HG02759 (cell line): Measurements from ENCODE around the gene PBX1.

Source experiments
- ATAC-seq: cut with Tn5 transposase; IDR thresholded peaks from one replicate; pipeline ENCODE4 v1.9.1; 2021; ENCODE audit warnings: mild to moderate bottlenecking, moderate library complexity; ENCODE audit not compliant: unreplicated experiment

Gene PBX1

DNA sequence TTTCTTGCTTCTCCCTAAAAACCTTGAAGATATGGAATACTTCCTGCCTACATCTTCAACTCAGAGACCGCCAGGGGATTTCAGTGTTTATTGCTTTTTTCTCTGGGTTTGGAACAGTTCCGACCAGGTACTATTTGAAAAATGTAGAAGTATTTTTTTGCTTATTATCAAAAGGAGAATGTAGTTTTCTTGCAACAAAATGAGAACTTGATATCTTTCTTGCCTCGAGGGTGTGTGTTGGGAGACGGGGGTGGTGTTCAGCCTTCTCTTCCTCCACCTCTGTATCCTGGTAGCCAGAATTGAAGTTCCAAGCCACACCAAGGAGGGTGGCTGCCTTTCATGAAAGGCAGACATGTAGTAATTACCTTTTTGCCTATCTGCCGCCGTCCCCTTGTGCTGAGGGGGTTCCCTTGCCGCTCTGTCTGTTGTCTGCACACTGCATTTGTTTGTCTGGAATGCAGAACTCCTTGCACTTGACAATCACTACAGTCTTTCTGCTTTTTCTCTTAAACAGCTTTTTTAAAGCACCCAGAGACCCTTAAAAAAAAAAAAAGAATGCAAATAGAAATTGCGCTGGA is 212.1 kb downstream of the PBX1 start:
- no peak for ATAC-seq

DNA sequence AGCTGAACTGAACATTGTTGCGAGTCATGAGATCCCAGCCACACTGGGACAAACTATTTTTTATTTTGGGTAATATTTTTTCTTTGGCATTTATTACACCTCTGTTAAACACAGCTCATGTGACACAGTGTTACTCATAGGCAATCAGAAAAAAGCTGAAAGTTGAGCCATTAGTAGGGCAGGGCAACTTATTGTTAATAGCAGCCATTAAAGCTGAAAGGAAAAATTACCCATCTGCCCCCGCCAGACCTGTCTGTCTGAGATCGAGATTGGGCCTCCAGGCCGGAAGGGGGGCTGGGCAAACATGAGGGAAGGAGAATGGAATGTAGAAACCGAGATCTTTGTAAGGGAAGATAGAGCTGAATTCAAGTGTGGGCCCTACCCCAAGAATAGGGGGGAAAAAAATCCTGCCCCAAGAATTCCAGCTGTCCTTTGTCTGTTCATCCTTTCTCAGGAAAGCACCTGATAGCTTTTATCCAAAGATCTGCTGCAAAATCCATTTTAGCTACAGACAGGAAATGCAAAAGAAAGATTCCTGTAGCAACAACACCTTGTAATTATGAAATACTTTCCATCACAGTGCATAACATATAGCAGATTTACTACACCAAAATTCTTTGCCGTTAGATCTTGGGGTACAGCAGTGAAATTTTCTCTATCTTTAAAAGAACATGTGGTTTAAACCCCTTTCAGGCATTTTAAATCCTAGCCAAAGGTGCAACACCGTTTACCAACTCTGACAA is 212.8 kb downstream of the PBX1 start:
- no peak for ATAC-seq

DNA sequence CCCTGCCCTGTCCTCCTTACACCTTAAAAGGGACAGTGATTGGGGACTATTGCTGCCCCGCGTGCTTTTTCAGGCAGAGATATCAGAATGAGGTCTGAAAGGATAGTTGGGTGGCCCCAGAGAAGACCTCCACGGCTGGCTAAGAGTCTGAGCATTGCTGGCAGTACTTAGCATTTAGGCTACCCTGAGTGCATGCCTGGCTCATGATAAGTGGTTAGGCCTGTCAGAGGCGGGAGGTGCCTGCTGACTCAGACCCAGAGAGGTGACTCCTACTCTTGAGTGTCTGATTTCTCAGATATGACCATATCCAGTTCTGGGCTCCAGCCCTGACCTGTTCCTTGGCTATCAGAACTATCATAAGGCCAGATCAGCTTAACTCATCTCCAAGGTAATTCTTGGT is 213.7 kb downstream of the PBX1 start:
- ATAC-seq: peak; percentile 95

DNA sequence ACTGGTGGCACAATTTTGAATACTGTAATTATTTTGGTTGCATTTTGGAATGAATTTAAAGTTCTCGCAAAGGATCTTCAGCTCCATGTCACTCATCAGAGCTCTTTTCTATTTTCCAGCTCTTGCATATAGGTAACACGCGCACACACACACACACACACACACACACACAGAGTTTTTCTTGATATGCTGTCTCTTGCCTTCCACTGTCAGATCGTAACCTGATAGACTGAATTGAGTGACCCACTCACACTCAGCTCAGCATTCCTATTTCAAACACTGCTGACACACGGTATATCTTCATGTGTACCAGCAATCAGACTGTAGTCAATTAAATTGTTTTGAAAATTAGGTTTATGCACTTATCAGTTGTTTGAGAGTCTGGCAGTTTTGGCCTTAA is 214.1 kb downstream of the PBX1 start:
- no peak for ATAC-seq

DNA sequence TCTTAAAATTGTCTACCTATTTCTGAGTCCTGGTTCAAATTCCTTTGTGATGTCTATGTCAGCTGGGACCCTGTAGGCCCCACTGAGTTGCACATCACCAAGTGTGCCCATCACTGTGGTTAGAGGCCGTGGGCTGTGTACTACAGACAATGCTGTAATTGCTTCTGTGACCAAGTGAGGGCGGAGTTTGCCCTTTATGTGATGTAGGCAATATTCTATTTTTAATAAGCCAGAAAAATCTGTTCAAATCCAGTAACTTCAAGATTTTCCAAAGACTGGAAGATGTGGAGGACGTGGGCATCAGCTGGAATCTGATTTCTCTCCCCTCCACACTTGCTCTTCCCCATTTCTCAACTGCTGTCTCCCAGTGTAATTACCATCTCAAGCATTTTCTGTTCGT is 215.4 kb downstream of the PBX1 start:
- no peak for ATAC-seq

DNA sequence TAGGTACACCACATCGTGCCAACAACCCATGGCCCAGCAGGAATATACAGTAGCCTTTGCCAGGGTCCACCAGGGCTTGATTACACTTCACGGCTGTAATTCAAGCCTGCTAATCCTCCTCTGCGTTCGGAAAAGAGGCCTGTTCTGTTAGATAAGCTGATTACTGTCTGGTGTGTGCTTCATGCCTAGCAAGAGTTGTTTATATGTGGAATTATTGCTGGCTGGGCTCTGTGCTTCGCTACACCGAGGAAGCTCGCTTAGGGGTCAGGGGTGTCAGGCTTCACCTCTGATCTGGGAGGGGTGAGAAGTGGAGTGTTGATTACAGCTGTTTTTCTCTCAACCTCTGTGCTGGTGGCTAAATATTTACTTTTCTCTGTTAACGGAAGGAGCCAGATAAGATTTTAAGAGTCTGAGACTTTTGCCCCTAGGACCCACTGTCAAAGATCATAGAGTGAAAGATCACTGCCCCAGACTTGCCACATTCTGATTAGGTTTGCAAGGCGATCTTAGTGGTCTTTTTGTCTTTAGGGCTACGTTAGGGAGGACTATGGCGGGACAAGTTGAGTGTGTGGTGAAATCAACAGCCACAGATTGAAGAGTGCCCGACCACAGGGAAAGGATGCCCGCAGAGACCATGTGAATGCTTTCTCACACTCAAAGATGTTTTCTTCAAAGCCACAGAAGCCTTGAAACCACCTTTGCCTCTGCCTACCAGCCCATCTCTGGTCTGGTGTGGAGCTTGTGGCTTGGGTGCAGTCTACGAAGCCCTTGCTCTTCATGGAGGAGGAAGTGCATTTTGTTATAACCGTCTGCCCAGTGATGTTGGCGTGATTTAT is 216.1 kb downstream of the PBX1 start:
- no peak for ATAC-seq

DNA sequence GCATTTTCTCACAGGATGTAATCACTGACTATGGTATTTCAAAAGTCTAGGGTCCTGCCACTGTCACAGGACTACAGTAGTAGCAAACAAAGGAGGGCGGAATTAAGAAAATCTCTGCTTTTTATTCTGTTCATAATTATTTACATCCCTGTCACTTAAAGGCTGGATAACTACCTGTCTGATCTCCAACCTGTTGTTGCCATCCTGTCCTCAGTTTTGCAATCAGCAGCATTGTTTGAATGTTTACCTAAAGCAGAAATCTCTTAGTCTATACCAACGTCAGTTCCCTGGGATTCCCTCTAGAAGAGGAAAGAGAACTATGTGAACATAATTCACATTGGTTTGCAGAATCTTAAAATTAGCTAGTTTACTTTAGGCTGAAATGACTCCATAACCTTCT is 218.5 kb downstream of the PBX1 start:
- no peak for ATAC-seq

DNA sequence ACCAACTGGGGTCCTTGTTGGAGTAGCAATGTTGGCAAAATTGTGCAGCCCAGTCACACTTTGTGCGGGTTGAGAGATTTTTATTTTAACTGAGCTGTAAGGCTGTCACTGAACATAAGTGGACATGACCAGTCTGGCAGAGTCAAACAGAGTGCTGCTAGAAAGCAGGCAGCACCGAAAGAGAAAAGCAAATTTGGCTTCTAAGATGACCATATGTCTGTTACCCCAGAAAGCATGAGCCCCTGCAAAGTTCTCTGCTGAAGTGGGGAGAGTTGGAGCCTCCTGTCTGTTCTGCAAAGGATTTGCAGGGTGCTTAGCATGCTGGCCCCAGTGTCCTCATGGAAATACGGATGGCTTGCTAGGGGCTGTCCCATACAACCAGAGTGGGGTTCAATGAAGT is 220.4 kb downstream of the PBX1 start:
- no peak for ATAC-seq

DNA sequence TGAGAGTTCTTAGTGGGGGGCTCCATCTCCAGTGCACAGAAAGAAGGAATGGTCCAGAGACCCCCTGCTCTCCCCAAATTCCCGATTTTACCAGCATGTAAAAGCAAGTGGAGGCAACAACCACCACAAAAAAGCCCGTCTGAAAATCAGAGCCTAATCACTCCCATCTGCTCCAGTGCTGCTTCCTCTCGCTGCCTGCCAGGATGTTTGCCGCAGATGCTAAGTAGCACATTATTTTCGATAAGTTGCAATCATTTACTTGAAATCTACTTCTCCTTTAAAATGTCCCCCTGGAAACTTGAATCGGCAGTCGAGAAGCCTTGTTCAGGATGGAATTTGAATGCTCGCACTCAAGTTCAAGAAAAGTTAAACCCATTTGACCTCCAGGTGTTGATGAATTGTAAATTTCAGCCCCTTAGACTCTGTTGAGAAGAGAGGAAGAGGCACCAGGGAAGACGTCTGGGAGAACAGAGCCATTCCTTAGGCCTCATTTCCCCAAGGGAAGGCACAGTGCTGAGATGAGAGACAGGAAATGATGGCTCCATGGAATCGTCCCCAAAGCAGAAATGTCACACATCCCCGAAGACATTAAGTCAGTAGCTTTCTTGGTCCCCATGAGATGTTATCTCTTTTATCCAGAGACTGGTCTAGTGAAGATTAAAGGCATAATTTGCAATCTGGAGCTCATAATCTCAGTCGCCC is 221.3 kb downstream of the PBX1 start:
- no peak for ATAC-seq

DNA sequence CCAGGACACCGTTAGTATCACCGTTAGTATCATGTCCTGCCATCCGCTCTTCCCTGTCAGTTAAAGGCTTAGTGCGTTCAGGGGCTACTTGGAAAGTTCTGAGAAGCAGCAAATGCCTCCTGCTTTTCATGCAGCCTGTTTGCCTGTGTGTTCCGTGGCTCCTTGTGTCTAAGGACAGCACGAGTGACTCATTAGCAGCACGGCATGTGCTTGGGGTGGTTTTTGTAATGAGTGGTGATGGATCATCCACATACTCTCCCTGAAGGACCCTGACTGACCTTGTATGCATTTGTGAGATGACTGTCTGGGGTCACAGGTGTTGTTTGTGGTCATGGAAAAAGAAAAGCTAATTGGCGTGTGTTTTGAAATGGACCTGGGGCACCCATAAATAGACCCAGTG is 221.9 kb downstream of the PBX1 start:
- ATAC-seq: no peak

DNA sequence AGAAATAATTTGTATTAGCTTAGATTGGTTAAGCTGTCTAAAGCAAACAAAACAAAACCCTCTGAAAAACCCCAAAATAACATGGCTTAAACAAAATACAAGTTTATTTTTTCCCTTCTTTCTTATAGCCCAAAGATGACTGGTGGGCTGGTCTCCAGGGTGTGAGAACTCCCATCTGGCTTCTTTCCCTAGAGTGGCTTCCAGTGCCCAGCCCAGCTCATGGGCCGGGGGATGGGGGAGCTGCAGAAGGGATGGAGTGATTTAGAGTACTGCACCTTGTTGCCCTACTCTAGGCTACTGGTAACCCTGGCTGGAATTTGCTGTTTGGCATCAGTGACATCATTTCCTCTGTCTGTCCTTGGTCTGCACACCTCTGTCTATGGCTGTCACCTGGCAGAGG is 223.0 kb downstream of the PBX1 start:
- ATAC-seq: no peak

DNA sequence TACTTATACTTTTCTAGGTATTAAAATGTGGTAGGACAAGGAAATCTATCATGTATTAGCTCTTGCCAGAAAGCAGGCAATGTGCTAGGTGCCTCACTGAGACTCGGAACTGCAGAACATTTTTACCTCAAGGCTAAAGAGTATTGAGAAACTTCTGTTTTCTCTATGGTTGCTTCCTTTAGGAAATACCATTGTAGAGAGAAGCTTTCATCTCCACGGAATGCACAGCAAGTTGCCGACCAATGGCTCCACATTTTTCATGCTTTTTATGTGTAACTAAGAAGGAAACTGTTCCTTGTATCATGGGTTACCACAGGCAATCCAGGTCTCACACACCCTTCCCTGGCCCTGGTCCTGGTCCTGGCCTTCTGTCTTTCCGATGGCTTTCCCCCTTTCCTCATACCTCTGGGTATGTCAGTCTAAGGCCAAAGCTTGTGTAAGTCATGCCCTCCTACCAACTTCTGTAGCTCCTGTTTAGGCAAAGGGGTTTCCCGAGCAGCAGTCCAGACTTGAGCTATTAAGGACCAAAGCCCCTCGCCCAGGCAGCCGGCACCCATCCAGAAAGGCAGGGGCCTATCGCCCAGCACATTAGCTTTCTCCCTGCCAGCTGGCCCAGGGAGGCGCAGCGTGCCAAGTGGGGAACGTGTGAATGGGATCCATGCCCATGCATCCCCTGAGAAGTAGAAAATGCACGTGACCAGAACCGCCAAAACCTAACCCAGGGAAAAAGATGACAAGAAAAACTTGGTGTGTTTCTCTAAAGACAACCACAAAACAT is 225.0 kb downstream of the PBX1 start:
- no peak for ATAC-seq

DNA sequence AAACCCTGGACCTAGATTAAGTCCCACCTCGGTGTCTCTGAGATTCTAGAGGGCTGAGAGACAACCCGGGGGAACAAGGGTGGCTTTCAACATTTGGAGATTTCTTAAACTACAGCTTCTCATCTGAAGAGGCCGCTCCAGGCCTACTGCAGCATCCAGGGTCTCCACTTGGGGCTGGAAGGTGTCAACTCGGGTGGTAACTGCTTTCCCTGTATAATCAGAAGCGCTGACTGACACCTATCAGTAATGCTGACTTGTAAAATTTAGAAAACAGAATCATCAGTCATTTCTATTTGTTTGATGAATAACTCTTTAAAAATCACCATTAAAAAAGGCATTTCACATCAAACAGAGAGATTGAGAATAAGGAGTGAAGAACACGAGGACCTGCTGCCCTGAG is 226.0 kb downstream of the PBX1 start:
- ATAC-seq: no peak

DNA sequence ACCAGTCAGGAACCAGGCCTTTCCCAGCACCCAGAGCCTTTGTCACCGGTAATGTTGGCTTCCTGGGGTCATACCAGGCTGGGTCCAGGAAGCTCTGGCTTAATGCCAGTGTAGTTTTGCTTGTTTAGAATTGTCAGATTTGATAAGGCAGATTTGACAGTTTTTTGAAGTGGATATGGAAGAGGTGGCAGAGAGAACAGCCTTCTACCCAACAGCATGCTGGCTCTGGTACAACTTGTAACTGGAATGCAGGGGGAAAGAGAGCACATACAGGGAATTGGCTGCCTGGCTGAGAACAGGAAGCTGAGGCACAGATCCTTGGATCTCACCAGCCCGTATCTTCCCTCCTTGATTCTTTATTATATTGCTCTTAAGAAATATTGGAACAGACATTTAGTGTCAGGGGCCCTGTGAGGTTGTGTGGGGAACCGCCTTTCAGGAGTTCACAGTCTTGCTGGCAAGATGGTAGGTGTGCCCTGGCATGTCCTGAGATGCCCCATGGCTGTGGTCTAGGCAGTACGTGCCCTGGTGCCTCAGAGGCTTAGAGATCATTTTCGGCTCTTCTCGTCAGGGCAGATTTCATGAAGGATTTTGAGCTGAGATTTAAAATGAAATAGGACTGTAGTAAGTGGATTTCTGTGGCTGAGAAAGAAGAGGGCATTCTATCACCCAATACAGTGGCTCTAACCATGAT is 227.0 kb downstream of the PBX1 start:
- ATAC-seq: no peak

DNA sequence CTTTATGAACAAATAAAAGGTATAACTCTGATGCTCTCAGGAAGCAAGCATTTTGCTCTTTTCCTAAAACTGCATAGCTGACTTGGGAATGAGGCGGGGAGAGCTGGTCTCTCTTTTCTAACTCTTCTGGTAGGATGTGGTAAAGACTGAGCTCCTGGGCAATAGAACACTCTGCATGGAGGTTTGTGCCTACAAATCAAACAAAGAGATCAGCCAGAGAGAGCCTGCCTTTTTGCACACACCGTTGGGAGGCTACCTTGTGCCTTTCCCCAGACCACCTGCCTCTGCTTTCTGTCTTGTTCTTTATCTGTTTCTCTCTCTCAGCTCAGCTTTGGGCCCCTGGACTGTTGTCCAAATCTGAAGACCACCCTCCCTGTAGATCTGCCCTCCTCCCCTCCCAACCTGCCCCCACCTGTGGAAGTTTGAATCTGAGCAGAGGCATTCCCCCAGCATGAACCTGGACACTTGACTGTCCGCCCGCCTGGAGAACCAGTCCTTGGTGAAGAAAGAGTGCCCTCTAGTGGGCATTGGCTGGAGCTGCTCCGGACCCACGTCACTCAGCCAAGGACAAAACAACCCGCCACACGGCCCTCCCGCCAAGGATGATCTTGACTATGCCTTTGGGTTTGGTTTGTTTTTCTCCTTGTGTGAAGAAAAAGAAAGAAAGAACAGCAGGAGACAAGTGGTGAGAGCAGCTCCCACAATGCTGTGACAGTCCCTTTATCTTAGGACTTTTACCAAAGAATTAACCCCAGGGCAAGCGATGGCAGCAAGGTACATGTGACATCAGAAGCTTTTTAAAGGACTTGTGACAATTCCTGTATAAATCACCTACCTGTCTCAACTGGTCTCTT is 228.2 kb downstream of the PBX1 start:
- peak; percentile 99 for ATAC-seq

DNA sequence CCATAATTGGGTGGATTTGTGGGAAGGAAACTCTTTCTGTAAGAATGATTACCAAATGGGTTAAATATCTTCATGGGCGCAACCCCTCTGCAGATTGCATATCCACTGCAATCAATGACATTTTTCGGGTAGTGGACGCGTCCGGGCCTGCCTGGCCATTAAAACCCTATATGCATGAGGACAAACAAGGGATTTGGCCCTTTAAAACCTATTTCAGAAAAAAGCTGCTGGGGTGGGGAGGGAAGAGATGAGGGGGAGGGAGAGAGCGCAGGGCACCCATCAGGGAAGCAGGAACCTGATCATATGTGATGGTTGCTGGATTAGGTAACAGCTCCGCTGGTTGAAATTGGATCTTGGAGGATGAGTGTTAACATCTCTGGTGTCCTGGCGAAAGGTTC is 228.8 kb downstream of the PBX1 start:
- no peak for ATAC-seq

DNA sequence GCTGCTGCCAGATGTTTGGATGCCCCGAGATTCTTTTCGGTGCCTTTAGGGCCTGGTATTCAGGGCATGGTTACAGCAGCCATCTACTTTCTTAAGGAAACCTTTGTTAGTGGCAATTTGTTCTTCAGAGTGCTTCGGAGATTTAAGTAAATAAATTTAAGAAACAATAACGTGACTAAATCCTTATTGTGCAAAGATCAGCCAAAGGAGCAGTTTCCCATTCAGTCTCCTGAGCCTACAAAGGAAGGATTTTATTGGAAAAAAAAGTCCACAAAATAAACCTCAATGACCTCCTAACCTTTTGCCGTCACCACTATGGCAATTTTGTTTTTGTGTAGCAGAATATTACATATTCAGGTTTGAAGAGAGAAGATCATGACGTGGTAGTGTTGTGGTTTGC is 231.1 kb downstream of the PBX1 start:
- no peak for ATAC-seq

DNA sequence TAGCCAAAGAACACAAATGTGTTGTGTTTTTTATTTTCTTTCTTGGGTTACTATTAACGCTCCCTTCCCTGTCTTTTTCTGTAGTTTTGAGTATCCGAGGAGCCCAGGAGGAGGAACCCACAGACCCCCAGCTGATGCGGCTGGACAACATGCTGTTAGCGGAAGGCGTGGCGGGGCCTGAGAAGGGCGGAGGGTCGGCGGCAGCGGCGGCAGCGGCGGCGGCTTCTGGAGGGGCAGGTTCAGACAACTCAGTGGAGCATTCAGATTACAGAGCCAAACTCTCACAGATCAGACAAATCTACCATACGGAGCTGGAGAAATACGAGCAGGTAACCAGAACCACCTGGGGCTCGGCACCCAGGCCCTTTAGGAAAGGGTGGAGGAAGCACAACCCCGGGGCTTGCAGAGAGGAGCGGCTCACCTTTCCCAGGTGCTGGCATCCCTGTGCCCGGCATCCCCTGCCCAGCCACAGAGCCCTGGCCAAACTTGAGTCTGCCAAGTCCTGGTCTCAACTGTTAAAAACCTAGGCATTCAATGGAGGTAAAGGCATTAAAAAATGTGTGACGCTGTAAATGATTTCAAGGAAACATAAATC is 233.5 kb downstream of the PBX1 start:
- no peak for ATAC-seq

DNA sequence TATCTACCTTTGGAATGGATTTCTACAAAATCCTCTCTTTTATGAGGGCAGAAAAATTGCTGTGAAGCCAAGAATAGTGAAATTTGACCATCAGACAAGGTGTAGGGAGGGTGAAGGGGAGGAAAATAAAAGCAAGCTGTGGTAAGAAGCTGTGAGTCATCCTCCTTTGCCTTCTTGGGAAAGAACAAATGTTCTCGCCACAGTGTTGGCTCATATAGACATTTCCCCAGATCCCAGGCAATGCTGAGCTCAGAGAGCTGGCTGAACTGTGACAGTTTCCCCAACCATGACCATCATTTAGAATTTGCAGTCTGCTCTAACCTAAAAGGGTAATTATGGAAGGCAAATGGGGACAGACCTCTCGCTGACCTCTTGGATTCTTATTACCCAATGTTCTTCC is 235.4 kb downstream of the PBX1 start:
- ATAC-seq: no peak
